Heart left ventricle (tissue), 13 donors: Measurements from ENCODE around the gene VPS54.
A peak's percentile ranks its signal among the peaks of the same experiment; 100 is the strongest.

Experiments
- CTCF ChIP-seq, 12 donors: fragments of 200-600 bp; sonication (generic) in 4 of 12; IDR thresholded peaks; one replicate each; pipeline versions ENCODE4 v1.5.0 to v1.8.0; 2018 to 2022; ENCODE audit warnings: antibody characterized with exemption in 12 of 12, mild to moderate bottlenecking in 5 of 12
- POLR2A ChIP-seq, 2 donors: fragments of 450-650 bp; IDR thresholded peaks; one replicate each; pipeline ENCODE4 v1.6.1; 2017; ENCODE audit warnings: antibody characterized with exemption in 2 of 2, mild to moderate bottlenecking in 2 of 2, moderate library complexity in 2 of 2
- donor health status: ischemic (EF 13 %, LVEDD 7.1; RV severe dilation, severe dysfunction).
- donor health status: DM: no; HTN: yes; CAD: no.
- donor health status: DM: no; HTN: no; CAD: no.
- donor health status: ischemic (EF 25% LVEDD 6.9; RV normal size, moderate dysfunction).
- donor health status: ischemic (EF 25% LVEDD 5.7; RV mildly dilated, moderate dysfunction).
- donor health status: ischemic (EF 35%, LVEDD 5.7; RV mildly dilated, moderate dysfunction).
- donor health status: nonischemic (EF 11% LVEDD 7.7; RV severe dilation, severe dysfunction).
- donor health status: DM: yes; HTN: yes; CAD: no.
- donor health status: PGD.
- donor health status: ischemic (EF 29% LVEDD 5.4; RV normal size, mild dysfunction).
- donor health status: nonischemic (EF 23%, LVEDD 6.1; RV moderate dilation, normal function).

- TF ChIP-seq CTCF (IDR thresholded peaks at IDR 0.05) (peak in 4 of 12 donors; percentile 9 to 28 (median 14)), POLR2A (IDR thresholded peaks at IDR 0.05) (no peak)
Measured at GRCh38 chr2:64000630-64001381, 18.4 kb downstream of the VPS54 start.
